Neural progenitor cell (in vitro differentiated cells): ENCODE results near the gene ACKR2. TPM values are rescaled to one million over a fixed set of nuclear protein-coding genes. Genes with fewer than 3 reads are reported as not detected.

Experiments used
- DNase-seq: peaks from one replicate; pipeline ENCODE4 v3.0.0-alpha.2; 2016; ENCODE audit warnings: low spot score
- H2AFZ ChIP-seq: fragments of 200-600 bp; sonication (generic); replicated peaks from 2 replicates; pipeline ENCODE4 v1.6.1; 2016; ENCODE audit warnings: antibody characterized with exemption
- H3F3A ChIP-seq: fragments of 200-600 bp; sonication (generic); 2 replicates; pipeline ENCODE4 v1.6.1; 2016; ENCODE audit warnings: antibody characterized with exemption, low read depth
- H3K27ac ChIP-seq: fragments of 200-600 bp; sonication (generic); 2 replicates; pipeline ENCODE4 v1.5.1; 2016; ENCODE audit warnings: mild to moderate bottlenecking
- H3K27me3 ChIP-seq: fragments of 200-600 bp; sonication (generic); 2 replicates; pipeline ENCODE4 v1.6.1; 2016; ENCODE audit warnings: mild to moderate bottlenecking, moderate library complexity
- H3K36me3 ChIP-seq: fragments of 200-600 bp; sonication (generic); 2 replicates; pipeline ENCODE4 v1.5.1; 2016
- H3K4me1 ChIP-seq: fragments of 200-600 bp; sonication (generic); 2 replicates; pipeline ENCODE4 v1.6.1; 2016; ENCODE audit warnings: mixed run types
- H3K4me2 ChIP-seq: fragments of 200-600 bp; sonication (generic); 2 replicates; pipeline ENCODE4 v1.6.1; 2016
- H3K4me3 ChIP-seq: fragments of 200-600 bp; sonication (generic); 2 replicates; pipeline ENCODE4 v1.5.1; 2016
- H3K79me2 ChIP-seq: fragments of 200-600 bp; sonication (generic); 2 replicates; pipeline ENCODE4 v1.6.1; 2016; ENCODE audit warnings: low read depth
- H3K9ac ChIP-seq: fragments of 200-600 bp; sonication (generic); 2 replicates; pipeline ENCODE4 v1.6.1; 2016
- H3K9me3 ChIP-seq: fragments of 200-600 bp; sonication (generic); 2 replicates; pipeline ENCODE4 v1.5.1; 2016; ENCODE audit warnings: low read depth
- H4K20me1 ChIP-seq: fragments of 200-600 bp; sonication (generic); 2 replicates; pipeline ENCODE4 v1.6.1; 2016; ENCODE audit warnings: low read depth
- H3K27ac Mint-ChIP-seq: 3 replicates; pipeline ENCODE4 v1.8.0; 2021; ENCODE audit warnings: mixed read lengths
- H3K27me3 Mint-ChIP-seq: 2 replicates; pipeline ENCODE4 v1.8.0; 2022; ENCODE audit warnings: low read depth, mild to moderate bottlenecking, inconsistent platforms, moderate library complexity, mixed read lengths; ENCODE audit not compliant: insufficient read depth
- H3K36me3 Mint-ChIP-seq: 3 replicates; pipeline ENCODE4 v1.8.0; 2021; ENCODE audit warnings: mixed read lengths
- H3K4me1 Mint-ChIP-seq: 3 replicates; pipeline ENCODE4 v1.8.0; 2021; ENCODE audit warnings: mixed read lengths
- H3K4me3 Mint-ChIP-seq: 3 replicates; pipeline ENCODE4 v1.8.0; 2021; ENCODE audit warnings: mild to moderate bottlenecking, moderate library complexity, mixed read lengths
- H3K9me3 Mint-ChIP-seq: 3 replicates; pipeline ENCODE4 v1.8.0; 2020; ENCODE audit warnings: mixed read lengths
- EZH2 ChIP-seq: fragments of 200-600 bp; sonication (generic); IDR thresholded peaks from 2 replicates; pipeline ENCODE4 v1.6.1; 2017; ENCODE audit warnings: antibody characterized with exemption, mild to moderate bottlenecking, moderate library complexity
- EZH2phosphoT487 ChIP-seq: fragments of 200-600 bp; sonication (generic); IDR thresholded peaks from 2 replicates; pipeline ENCODE4 v1.6.1; 2017; ENCODE audit warnings: antibody characterized with exemption
- total RNA-seq: library from RNA; depleted of rRNA; stranded (reverse); fragments of >200 nt; gene quantifications from 2 replicates; pipeline ENCODE4 v1.2.3, GENCODE V29; 2015; ENCODE audit warnings: low replicate concordance
- TF ChIP-seq, protein P1 (sequence below): fragments of 200-600 bp; sonication (generic); IDR thresholded peaks from 2 replicates; pipeline ENCODE4 v1.5.1; 2017; ENCODE audit warnings: antibody characterized with exemption, mild to moderate bottlenecking

Gene ACKR2
- total RNA-seq, 1 donor from 2014 or later = not detected

DNA sequence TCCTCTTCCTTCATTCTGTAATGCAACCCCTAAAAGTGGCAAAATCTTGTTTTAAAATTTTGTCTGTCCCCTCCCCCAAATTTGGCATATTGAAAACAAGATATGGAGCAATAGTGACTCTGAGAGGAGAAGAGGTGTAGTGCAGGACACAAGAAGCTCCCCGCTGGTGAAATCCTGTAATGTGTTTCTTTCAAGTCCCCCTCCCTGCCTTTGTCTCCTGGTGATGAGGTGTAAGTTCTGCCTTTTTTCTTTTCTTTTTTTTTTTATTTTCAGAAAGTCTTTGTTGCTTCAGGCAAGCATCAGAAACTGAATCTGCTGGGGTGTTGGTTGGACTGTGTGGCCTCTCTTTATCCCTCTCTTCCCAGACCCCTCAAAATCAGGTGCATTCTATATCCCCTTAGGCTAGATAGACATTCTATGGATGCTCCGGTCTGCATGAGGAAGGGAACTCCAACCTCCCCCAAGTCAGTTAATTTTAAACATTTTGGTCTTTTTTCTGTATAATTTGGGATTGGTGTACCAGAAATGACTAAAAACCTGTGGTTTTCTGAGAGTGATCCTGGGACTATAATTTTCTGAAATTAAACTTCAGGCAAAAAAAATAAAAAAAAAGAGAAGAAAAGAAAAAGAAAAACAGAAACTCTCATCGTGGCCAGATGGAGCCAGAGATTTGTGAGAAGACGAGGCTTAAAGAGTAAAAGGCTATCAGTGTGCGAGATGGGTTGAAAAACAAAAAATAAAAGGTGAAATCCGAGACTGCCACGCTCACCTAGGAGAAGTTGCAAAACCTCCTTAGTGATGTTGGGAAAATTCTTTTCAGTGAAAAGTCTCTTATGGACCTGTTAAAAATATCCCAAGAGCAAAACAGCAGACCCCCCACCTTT, 21.4 kb downstream of the ACKR2 start:
- peak overlapping the region; percentile 57 for H3K4me2 ChIP-seq
- no peak overlapping the region for H3K27ac ChIP-seq
- TF ChIP-seq EZH2 (no peak), EZH2phosphoT487 (no peak)
- TF ChIP-seq, protein P1, sequence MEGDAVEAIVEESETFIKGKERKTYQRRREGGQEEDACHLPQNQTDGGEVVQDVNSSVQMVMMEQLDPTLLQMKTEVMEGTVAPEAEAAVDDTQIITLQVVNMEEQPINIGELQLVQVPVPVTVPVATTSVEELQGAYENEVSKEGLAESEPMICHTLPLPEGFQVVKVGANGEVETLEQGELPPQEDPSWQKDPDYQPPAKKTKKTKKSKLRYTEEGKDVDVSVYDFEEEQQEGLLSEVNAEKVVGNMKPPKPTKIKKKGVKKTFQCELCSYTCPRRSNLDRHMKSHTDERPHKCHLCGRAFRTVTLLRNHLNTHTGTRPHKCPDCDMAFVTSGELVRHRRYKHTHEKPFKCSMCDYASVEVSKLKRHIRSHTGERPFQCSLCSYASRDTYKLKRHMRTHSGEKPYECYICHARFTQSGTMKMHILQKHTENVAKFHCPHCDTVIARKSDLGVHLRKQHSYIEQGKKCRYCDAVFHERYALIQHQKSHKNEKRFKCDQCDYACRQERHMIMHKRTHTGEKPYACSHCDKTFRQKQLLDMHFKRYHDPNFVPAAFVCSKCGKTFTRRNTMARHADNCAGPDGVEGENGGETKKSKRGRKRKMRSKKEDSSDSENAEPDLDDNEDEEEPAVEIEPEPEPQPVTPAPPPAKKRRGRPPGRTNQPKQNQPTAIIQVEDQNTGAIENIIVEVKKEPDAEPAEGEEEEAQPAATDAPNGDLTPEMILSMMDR = peak; percentile 66
- H3K9ac ChIP-seq = no peak overlapping the region
- Mint-ChIP-seq H3K4me1 (peaks cover 3% of the 10 kb centered on the region), H3K27me3 (no peaks in the 10 kb centered on the region), H3K4me3 (no peak overlapping the region), H3K27ac (no peak overlapping the region), H3K9me3 (no peaks in the 10 kb centered on the region), H3K36me3 (no peaks in the 10 kb centered on the region)
- H3K9me3 ChIP-seq = no peaks in the 10 kb centered on the region
- DNase-seq = peak; percentile 77
- H3K79me2 ChIP-seq = no peaks in the 10 kb centered on the region
- peaks cover 8% of the 10 kb centered on the region for H3K4me1 ChIP-seq
- H3K36me3 ChIP-seq = no peaks in the 10 kb centered on the region
- no peaks in the 10 kb centered on the region for H4K20me1 ChIP-seq
- peaks cover 6% of the 10 kb centered on the region for H3F3A ChIP-seq
- peak overlapping the region; percentile 5 for H3K4me3 ChIP-seq
- H3K27me3 ChIP-seq = no peaks in the 10 kb centered on the region
- H2AFZ ChIP-seq = peak overlapping the region; percentile 96

DNA sequence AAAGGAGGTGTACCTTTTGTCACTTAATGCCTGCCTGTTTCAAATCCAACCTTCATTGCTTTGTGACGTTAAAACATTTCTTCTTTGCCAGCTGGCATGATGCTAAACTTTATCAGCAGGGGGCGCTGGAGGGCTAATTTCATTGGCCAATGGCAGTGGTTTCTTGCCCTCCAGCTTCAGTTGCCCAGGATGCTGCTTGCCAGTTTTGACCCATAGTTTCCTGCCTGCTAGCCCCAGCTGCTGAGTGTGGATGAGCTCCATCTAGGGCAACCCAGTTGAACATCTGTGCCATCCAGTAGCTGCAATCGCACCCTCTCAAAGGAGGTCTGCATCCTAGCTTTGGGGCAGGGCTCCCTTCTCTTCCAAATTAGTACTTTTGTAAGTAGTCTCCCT, 22.1 kb downstream of the ACKR2 start:
- no peaks in the 10 kb centered on the region for H3K4me1 Mint-ChIP-seq
- no peaks in the 10 kb centered on the region for H3K36me3 Mint-ChIP-seq
- H3K4me2 ChIP-seq = peak overlapping the region; percentile 57
- H3K36me3 ChIP-seq = no peaks in the 10 kb centered on the region
- DNase-seq = peak; percentile 86
- H3F3A ChIP-seq = peaks cover 6% of the 10 kb centered on the region
- no peaks in the 10 kb centered on the region for H3K79me2 ChIP-seq
- peaks cover 8% of the 10 kb centered on the region for H3K4me1 ChIP-seq
- no peaks in the 10 kb centered on the region for H4K20me1 ChIP-seq
- peak overlapping the region; percentile 5 for H3K4me3 ChIP-seq
- H2AFZ ChIP-seq = peak overlapping the region; percentile 96
- no peak overlapping the region for H3K9ac ChIP-seq
- no peaks in the 10 kb centered on the region for H3K27me3 Mint-ChIP-seq
- H3K9me3 ChIP-seq = no peaks in the 10 kb centered on the region
- no peak overlapping the region for H3K27ac Mint-ChIP-seq
- TF ChIP-seq EZH2phosphoT487 (no peak), EZH2 (no peak)
- TF ChIP-seq, protein P1 = peak; percentile 94
- no peaks in the 10 kb centered on the region for H3K27me3 ChIP-seq
- H3K27ac ChIP-seq = no peak overlapping the region
- no peak overlapping the region for H3K4me3 Mint-ChIP-seq
- no peaks in the 10 kb centered on the region for H3K9me3 Mint-ChIP-seq

DNA sequence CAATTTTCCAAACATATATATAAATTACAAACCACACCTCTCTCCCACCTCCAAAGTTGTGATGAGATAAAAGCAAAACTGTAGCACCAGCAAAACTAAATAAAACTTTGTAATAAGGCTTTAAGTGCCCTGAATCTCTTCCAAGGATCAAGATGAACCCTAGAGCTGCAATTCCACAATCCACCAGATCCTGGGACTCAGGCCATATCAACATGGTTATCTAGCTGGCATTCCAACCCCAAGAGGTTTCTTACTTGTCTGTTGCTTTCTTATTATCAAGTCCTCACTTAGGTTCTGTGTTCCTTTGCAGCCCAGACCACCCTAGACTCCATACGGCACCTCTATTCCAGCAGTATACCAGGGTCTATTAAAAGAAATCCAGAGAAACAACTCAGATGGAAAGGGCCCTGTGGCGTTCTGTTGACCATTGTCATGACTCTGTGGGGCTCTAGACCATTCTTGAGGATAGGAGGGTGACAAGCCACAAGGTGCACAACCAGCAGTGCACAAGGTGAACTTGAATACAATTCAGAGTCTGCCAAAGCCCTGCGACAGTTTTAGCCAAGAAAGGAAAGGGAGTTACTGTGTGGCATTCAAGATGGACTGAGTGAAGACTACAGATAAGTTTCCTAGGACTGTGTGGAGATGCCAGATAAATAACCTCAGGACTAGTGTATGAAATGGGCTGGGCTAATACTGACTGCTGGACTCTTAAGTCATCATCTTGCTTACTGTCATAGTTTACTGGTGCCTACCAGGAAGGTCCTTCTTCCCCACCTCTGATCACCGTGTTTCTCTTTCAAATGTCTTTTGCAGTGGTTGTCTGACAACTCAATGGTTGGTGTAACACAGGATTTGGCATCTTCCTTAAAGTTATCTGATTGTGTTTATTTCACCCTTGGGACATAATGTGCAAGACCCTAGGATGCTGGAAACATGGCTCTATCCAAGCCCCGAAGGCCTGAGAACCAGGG, 27.2 kb downstream of the ACKR2 start:
- H3K9me3 Mint-ChIP-seq = no peaks in the 10 kb centered on the region
- H2AFZ ChIP-seq = no peak overlapping the region
- H3K79me2 ChIP-seq = no peaks in the 10 kb centered on the region
- no peaks in the 10 kb centered on the region for H3K4me1 ChIP-seq
- no peak overlapping the region for H3K27ac ChIP-seq
- H3K9me3 ChIP-seq = no peaks in the 10 kb centered on the region
- TF ChIP-seq, protein P1 = no peak
- TF ChIP-seq EZH2 = no peak
- no peak for TF ChIP-seq EZH2phosphoT487
- no peaks in the 10 kb centered on the region for H3K4me1 Mint-ChIP-seq
- no peaks in the 10 kb centered on the region for H3K36me3 ChIP-seq
- H3K9ac ChIP-seq = no peak overlapping the region
- no peaks in the 10 kb centered on the region for H4K20me1 ChIP-seq
- H3F3A ChIP-seq = no peaks in the 10 kb centered on the region
- H3K4me3 Mint-ChIP-seq = no peak overlapping the region
- H3K4me2 ChIP-seq = no peak overlapping the region
- no peak for DNase-seq
- no peaks in the 10 kb centered on the region for H3K27me3 ChIP-seq
- H3K36me3 Mint-ChIP-seq = no peaks in the 10 kb centered on the region
- H3K4me3 ChIP-seq = no peak overlapping the region
- no peaks in the 10 kb centered on the region for H3K27me3 Mint-ChIP-seq
- no peak overlapping the region for H3K27ac Mint-ChIP-seq
